NCI-H1930 (cell line): ENCODE results near the gene HIP1R.
"Not testable (repeated sequence)": the region's sequence is repeated elsewhere in the genome, so short reads cannot be mapped to it uniquely, and the experiment has no call there.

Experiments used
- DNase-seq, 2 experiments: peaks; one replicate each; lab custom pipeline; 2025; lab: John Stamatoyannopoulos, UW

Gene HIP1R

DNA sequence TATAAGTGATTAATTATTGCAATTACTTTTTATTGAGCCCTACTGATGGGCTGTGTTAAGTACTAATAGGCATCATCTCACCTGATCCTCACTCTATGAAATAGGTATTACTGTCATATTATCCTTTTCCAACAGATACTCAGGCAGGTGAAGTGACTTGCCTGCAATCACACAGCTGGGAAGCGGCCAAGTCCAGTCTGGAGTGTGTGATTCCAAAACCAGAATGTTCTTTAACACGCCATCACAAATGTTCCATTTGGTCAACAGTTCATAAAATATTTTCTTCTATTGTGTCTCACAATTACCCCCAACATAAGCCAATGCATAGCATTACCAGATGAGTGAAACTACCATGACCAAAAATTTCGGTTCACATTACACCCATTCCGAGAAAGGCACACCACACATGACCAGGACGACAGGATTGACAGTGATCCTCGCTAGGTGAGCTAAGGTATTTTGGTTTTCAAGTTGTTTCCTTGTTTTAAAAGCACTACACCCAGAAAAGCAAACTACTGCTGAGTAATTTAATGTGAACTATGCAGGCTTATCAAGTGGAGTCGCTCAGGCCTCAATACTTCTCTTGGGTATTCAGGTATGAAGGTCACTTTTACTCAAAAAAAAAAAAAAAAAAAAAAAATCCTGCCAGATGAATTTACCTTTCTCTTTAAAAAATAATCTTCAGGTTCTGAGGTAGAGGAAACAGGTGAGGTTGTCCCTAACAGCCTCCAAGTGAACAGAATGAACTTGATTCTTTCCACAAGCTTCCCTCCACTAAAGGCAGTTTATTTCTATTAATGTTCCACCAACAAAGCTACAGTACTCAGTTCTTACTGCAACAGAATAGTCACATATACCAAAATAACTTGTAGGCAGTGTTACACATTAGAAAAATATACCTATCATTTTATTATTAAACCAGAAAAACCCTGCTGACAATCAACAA lies 58.2 kb downstream of the HIP1R start:
- no peak for DNase-seq

DNA sequence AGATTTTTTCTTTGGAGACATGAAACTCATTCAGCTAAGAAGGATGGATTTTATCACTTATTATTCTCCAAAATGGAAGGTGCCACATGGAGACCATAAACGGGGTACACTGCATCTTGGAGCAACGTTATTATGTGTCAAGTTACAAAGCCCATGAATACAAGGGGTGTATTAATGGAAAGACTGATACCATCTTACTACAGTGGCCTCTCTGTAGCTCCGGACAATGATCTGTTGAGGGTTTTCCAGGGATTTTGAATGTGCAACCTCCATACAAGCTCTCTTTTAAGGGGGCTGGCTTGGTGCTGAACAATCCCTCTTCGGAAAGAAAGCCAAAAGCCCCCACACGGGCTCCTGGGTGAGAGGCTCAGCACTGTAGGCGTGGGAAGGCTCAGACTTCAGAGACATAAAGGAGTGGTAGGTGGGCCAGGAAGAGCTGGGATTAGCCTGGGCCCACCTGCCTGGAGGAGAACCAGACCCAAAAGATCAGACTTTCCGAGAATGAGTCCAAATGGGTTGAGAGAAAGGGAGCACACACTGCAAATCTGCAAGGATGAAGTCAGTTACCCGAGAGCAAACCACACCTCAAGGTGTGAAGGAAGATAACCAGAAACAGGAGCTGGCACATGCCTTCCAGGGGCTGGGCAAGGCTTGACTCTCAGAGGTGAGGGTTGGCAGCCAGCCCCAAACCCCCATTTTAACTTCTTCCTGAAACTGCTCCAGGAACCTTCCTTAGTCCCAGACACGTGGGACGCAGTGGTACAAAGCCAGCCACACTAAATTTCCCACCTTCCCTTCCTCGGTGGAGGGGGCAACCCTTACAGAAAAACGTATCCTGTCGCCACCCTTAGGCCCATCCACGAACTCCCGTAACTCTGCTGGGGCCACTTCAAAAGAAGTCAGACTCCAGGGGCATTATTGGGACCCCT lies 59.2 kb downstream of the HIP1R start:
- DNase-seq = no peak

DNA sequence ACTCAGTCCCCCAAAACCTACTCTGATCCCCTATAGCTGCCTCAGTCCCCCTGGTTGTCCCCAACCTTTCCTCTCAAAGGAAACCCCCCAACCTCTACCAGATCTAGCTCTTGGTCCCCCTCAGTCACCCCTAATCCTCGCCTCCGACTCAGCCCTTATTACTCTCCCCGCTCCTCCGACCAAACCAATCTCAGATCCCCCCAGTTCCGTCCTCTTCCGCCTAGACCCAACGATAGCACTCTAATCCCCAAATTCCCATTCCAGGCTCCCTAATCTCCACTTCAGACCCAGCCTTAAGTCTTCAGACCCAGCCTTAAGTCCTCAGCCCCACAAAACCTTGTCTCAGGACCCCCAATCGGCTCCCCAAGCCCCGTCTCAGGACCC lies 60.1 kb downstream of the HIP1R start:
- DNase-seq = no peak

DNA sequence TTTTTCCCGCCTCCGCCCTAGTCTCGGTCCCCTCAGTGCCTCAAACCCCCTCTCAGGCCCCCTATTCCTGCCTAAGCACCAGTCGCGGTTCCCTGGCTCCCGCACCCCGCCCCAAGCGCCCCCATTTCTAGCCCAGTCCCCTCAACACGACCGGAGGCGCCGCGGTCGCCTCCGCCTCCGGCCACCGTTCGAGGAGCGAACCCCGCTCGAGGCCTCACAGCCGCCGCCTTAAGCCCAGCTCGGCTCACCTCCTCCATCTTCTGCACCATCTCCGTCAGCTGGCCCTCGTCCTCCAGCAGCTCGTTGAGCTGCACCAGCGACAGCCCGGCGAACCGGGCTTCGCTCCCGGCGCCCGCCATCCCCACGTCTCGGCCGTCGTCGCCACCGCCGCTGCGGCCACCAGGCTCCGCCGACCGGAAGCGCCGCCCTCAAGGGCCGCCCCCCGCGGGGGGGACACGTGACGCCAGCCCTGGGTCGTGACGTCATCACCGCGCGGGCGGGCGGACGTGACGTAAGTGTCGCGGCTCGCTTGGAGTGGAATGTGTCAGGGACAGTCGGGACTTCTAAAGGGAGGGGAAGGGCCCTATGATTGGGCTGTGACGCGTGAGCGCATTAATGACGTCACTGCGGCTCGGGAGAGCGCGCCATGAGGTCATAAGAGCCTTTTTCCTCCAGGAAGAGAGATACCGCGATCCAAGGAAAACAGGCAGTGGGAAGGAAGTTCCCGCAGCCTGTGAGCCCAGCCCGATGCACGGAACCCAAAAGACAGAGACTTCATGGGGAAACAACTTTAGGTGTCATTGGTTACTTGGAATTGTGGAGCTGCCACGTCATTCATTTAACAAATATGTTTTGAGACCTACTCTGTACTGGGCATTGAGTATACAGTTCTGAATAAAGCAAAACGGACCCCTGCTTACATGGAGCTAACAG lies 60.7 kb downstream of the HIP1R start, which contains the start of gene VPS37B:
TSS of gene VPS37B (minus strand) at position 421 of the 933 bp plus-strand sequence. CDS start at position 359, 62 bp downstream.
- DNase-seq = peak; percentile 75 to 90

DNA sequence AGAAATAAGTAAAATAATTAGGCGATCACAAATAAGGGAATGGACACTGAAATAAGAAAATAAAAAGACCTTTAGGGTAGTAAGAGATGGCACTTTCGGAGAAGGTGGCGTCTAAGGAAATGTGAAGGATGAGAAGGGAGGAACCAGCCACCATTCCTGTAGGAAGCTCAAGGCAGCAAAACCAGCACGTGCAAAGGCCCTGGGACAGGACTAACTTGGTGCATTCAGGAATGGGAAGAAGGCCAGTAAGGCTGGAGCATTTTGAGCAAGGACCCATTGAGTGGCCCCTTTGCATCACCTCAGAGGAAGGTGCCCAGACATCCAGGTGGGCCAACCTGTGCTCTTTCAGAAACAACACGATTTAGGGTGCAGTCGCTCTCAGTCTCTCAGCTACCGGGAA lies 61.4 kb downstream of the HIP1R start:
- no peak for DNase-seq

DNA sequence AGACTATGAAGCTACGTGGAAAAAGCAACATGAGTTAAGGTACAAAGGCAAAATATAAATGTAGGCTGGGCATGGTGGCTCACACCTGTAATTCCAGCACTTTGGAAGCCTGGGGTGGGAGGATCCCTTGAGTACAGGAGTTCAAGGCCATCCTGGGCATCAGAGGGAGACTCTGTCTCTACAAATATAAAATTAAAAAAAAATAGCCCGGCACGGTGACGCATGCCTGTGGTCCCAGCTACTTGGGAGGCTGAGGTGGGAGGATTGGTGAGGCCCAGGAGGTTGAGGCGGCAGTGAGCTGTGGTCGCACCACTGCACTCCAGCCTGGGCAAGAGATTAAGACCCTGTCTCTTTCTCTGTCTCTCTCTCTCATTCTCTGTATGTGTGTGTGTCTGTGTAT lies 64.6 kb downstream of the HIP1R start:
- no peak for DNase-seq

DNA sequence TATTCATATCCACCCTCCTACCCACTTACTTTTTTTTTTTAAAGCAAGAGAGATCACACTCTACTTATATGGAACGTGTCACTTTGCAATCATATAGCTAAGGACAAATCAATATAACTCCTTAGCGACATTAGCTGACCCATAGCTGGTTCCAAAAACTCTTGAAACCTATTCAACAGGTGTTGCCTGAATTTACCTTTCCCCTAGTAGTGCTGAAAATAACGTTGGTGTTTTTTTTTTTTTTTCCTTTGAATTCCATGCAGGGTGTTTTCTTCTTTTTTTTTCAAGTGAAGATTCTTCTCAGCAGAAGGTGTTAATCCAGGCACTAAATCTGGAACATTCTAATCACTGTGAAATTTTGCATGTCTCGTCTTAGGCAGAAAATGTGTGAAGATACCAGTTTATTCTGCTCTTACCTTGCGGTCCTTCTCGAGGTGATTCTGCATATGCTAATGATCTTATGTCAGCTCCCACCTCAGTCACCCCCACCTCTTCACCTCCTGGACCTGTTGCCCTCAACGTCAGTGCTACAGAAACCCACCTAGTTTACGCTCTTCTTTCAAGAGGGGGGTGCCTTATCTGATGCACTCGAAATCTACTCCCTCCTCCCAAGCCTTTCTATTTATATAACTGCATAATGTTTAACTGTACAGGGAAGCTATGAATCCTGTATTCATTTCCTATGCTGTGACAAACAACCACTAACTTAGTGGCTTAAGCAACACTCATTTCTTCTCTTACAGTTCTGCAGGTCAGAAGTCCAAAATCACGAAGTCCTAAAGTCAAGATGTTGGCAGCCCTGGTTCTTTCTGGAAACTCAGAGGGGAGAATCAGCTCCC lies 67.8 kb downstream of the HIP1R start:
- no peak for DNase-seq

DNA sequence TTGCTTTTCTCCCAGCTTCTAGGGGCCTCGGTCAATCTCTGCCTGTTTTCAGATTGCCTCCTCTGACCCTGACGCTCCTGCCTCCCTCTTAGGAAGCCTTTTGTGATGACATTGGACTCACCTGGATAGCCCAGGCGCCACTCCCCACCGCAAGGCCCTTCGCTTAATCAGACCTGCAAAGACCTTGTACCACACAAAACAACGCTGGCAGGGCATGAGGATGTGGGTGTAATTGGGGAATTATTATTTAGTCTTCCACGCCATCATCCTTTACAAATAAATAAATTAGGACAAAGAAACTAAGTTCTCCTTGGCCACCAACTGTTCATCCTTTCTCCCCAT lies 68.4 kb downstream of the HIP1R start:
- no peak for DNase-seq

DNA sequence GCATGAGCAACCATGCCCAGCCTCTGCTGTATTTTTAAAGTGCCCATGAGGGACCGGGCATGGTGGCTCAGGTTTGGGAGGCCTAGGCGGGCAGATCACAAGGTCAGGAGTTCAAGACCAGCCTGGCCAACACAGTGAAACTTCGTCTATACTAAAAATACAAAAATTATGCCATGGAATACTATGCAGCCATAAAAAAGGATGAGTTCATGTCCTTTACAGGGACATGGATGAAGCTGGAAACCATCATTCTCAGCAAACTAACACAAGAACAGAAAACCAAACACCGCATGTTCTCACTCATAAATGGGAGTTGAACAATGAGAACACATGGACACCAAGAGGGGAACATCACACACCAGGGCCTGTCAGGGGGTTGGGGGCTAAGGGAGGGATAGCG lies 70.0 kb downstream of the HIP1R start:
- DNase-seq = not testable (repeated sequence)

DNA sequence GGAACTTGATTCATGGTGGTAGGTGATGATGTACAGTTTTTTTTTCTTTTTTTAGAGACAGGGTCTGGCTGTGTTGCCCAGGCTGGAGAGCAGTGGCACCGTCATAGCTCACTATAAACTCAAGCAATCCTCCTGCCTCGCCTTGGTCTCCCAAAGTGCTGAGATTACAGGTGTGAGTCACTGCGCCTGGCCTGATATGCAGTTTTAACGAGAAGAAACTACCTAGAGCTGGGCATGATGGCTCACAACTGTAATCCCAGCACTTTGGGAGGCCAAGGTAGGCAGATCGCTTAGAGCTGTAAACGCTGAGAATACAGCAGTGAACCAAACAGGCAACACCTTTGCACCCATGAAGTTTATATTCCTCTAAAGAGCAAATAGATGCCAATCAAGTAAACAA lies 73.7 kb downstream of the HIP1R start:
- no peak for DNase-seq

DNA sequence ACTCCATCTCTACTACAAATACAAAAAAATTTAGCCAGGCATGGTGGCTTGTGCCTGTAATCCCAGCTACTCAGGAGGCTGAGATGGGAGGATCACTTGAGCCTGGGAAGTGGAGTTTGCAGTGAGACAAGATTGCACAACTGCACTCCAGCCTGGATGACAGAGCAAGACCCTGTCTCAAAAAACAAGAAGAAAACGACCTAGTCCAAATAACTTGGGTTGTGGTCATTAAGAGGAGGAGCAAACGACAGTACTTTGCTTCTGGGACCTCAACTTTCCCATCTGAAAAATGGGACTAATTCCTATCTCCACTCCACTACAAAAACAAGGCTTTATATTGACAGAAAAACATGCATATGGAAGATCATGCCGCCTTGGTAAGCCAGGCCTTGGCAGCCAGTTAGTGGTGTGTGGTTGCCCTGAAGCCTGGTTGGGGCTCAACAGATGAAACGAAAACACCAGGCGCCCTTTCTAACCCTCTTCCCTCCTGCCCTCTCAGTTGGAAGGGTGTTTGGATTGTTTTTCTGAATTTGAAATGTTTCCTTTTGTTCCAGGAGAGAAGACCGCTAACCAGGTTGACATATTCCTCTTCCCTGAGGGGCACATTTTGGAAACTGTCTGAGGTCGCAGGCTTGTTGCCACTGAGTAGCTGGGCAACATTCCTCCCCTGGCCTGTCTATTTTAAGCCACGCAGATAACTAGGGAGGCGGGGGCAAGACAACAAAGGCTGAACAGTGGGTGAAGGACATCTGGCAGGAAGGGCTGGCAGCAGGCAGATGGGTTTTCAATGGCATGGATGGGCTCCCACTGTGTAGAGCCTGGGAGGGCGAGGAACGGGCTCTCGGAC lies 74.4 kb downstream of the HIP1R start:
- DNase-seq = no peak
